T1000 (cell line): Measurements from ENCODE around the gene ATP10B.
"Not testable (repeated sequence)": the region's sequence is repeated elsewhere in the genome, so short reads cannot be mapped to it uniquely, and the experiment has no call there.

ENCODE experiments used
- DNase-seq: peaks from one replicate; lab custom pipeline; 2025; ENCODE audit warnings: mixed read lengths; lab: John Stamatoyannopoulos, UW

ATP10B gene

GRCh38 chr5:160812996-160813395, 39.0 kb downstream of the ATP10B start:
- DNase-seq: not testable (repeated sequence)

DNA sequence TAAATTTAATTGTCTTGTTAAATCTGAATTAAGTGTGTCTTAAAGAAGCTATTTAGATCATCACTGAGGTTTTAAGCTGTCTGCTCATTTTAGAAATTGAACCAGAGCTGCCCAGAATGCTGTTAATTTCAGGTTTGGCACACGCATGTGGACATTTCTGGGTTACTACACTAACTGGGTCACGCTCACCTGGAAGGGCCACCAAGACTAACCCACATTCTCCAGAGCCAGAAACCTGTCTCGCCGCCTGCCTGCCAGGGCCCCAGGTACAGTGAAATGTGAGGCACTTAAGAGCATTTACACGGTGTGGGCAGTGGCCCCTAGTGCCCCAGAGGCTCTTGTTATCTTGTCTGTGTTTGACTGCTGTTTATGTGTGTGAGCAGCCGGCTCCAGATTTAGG, 46.6 kb downstream of the ATP10B start:
- no peak for DNase-seq

DNA sequence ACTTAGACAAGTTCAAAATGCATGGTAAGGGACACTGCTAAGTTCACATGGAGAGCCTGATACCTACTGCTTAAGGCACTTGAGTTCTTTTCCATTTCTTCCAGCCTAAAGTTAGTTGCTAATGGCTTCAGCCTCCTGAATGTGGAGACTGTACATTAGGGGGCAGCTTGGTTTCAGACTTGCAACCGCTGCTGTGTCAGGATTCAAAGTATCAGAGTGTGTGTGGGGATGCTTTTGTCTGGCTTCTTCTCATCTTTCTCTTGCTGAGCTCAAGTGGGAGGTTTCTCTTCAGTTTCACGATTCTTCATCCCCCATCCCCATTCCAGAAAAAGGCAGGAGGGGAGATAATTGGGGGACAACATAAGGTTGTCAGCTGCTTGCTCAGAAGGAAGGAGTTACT, 49.4 kb downstream of the ATP10B start:
- DNase-seq: no peak

DNA sequence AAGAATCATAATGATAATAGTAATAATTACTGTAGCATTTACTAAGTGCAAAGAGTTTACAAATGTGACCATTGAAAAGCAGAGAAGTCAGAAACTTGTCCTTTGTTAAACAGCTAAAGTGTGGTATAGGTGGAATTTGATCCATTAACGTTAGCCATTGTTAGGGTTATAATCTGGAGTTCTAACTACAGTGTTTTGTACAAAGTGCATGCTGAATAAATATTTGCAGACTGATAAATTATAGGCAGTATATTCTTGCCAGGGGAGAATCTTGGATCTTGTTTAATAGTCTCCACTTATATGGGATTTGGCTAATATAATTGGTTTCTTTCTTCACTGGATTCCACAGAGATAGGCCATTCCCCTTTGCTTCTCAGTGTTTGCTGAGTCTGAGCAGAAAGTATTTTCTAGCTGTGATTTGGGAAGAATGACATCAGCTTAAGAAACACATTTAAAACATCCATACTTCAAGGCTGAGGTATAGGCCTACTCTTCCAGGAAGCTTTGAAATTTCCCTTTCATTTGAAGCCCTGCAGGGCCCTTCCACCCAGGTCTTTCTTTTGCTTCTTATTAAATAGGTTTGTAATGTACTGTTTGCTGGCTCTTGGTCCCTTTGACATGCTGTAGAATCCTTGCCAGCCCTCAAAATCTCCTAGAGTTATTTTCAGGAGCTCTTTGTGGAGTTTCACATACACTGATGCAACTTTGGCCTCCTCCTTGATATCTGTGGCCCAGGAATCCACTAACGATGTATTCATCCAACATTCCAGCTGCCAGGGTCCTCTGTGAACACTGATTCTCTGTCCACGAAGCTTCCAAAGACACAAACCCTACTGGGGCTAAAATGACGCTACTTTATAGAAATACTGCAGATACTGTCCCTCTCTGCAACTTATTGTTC, 51.4 kb downstream of the ATP10B start:
- no peak for DNase-seq

DNA sequence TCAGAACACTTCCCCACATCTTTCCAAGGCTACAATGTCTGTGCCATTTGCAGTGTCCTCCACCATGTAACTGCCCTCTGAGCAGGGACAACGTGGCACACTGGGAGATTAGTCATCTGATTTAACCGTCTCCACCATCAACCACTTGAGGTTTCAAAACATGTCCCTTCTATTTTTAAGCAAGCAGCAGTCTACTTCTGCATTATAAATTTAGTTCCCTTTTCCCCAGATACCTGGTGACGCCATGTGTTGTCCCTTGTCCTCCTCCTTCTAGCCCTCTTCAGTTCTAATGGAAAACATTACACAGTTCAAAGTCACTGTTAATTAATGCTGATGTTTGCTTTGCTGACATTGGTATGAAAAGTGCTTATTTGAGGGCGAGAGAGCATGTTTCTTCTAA, 52.8 kb downstream of the ATP10B start:
- DNase-seq: no peak

GRCh38 chr5:160797020-160797419, 55.0 kb downstream of the ATP10B start:
- no peak for DNase-seq

DNA sequence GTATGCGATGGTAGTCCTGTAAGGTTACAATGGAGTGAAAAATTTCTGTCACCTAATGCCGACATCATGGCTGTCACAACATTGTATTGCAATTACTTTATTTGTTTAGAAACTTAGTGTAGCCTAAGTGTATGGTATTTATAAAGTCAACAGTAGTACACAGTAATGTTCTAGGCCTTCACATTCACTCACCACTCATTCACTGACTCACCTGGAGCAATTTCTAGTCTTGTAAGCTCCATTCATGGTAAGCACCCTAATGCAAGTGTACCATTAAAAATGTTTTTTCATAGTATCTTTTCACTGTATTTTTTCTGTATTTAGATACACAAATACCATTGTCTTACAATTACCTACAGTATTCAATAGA, 58.5 kb downstream of the ATP10B start:
- no peak for DNase-seq

DNA sequence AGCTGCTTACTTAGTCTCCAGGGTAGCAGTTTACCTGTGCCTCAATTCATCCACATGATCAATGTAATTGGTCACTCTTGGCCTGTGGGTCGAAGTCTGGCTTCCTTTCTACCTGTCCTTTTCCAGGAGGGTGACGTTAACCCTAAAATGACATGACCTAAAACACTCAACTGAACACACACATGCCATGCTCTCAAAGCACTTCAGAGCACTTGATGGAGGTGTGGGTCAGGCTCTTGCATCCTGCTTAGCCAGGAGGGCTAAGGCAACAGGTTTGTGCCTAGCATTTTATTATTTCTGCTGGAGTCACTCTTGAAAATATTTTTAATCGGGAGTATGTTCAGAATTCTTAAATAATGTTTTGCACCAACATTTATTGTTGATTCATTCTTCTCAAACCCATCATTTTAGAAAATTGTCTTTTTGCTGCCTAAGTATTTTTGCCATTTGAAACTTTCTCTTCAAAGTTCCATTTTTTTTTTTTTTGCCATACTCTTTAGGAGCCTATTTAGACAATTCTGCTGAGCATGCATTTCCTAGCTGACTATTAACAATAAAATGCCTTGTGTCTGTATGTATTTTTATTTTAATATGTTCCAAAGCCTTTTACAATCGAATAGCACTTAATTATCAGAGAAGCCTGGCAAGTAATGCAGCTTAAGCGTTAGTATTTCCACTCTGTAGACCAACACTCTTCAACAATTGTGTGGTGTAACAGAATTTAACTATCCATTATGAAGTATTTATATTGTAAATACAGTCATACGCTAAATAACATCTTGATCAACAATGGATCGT, 59.1 kb downstream of the ATP10B start:
- DNase-seq: no peak

DNA sequence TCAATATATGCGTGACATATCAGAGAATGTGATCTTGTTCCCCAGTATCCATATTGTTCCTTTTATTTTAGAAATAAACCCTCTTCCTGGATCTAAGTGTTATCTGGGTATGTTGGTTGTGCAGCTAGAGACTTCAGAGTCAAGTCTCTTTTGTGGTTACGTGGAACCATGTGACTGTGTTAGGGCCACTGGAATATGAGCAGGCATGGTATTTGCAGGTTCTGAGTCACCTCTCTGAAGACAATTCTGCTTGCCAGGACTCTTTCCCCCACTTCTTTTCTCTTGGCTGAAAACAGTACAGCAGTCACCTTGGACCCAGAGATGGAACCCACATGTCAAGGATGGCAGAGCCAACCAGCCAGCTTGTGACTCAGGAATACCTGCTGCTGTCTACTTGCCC, 59.7 kb downstream of the ATP10B start:
- no peak for DNase-seq

- no peak for DNase-seq
These were observed 62.7 kb downstream of the ATP10B start for GRCh38 chr5:160789219-160789859.

GRCh38 chr5:160788102-160788660, 63.8 kb downstream of the ATP10B start:
- DNase-seq: no peak

DNA sequence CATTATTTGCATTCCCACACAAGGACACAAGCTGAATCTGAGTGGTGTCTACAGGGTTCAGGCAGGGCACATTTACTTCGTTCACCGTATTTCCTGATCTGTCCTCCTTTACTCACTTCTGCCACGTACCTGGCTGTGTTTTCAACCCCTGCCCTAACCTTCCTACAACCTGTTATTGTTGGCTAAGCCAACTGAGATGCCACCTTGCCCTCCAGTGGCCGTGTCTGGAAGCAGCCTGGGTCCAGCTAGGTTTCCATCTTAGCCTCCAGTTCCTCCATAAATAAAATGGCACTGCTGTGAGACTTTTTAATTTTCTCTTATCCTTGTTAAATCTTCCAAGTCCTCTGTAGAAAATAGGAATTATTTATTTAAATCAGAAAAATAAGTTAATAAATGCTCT, 64.8 kb downstream of the ATP10B start:
- DNase-seq: no peak

- DNase-seq: no peak
These were observed 77.2 kb downstream of the ATP10B start for GRCh38 chr5:160774666-160775315.

DNA sequence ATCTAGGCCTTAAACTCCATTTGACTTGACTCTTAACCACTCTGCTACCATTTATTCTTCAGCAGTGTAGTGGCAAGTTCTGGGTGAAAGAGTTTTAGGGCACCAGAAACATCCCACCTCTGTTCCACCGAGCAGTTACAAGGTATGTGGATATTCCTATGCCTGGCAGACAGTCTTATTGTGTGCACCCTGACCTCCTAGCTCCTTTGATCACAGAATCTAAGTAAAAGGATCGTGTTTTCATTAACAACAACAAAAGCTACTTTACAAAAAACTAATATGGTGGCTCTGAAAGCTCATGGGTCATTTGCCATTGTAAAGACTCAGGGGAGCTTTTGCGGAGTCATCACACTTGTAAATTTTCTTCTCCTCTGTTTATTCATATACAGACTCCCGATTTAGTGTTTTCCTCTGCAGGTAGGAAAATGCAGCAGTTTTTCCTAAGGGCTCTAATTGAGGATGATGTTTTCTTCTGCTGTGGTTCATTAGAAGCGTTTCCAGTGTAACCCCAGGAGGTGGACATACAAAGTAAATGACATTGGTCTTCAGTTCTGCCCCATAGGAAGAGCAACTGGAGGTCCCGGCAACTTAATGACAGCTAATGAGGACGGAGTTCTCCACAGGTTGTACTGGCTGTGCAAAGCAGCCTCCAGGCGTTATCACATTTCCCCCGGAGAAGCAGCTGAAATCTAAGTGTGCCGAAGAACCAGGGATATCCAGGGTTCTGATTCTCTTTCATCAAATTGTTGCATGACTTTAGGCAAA, 78.2 kb downstream of the ATP10B start:
- DNase-seq: no peak

- DNase-seq: no peak
These were observed 79.2 kb downstream of the ATP10B start for GRCh38 chr5:160772854-160773253.

- DNase-seq: no peak
These were observed 81.3 kb downstream of the ATP10B start for GRCh38 chr5:160770718-160771117.

DNA sequence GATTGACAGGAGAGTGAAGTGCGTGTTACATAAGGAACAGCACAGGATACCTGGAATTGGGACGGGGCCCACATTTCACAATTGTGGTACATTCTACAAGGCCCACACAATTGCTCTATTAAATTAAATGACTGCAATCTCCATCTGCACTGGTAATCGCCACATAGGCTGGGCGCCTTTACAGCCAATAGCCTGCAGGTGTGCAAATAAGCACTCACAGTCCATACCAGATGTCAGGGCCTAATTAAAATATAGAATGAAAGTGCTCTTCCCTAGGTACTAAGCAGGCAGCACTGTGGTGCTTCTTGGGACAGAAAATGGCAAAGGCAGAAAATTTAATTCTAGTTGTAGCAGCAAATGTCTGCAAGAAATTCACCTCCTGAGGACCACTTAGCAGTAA, 82.7 kb downstream of the ATP10B start:
- no peak for DNase-seq

DNA sequence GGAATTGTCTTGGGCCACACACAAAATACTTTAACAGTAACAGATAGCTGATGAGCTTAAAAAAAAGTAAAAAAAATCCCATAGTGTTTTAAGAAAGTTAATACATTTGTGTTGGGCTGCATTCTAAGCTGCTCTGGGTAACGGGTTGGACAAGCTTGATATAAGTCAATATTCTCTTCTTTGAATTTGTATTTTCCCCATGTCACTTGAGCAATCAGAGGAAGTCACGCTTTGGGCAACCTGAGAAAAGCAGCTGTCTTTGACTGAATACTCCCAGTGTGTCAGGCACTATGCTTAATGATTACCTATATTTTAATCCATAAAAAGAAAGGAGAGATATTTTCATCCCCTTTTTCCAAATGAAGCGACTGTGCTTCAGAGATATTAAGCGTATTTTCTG, 84.9 kb downstream of the ATP10B start:
- DNase-seq: no peak

GRCh38 chr5:160760008-160760407, 92.0 kb downstream of the ATP10B start:
- DNase-seq: no peak

GRCh38 chr5:160757194-160757593, 94.8 kb downstream of the ATP10B start:
- DNase-seq: no peak
